IMR-90 (cell line): ENCODE results near the gene DAP3.
"Not testable (repeated sequence)": the region's sequence is repeated elsewhere in the genome, so short reads cannot be mapped to it uniquely, and the experiment has no call there.

Experiments used
- MAFK ChIP-seq: IDR thresholded peaks from 2 replicates; pipeline ENCODE4 v1.6.1; 2012; ENCODE audit warnings: low read depth, low read length, improper control_type of control experiment
- POLR2A ChIP-seq: IDR thresholded peaks from 2 replicates; pipeline ENCODE4 v1.6.1; 2012; ENCODE audit warnings: mild to moderate bottlenecking, low read depth, low read length
- TF ChIP-seq, protein P1 (sequence below): conservative IDR thresholded peaks from 2 replicates; pipeline ENCODE4 v1.5.1; 2012; ENCODE audit warnings: mild to moderate bottlenecking, low read depth, low read length, improper control_type of control experiment
- TF ChIP-seq, protein P2 (sequence below): fragments of 150-350 bp; IDR thresholded peaks from 2 replicates; pipeline ENCODE4 v1.6.1; 2017; ENCODE audit warnings: mild to moderate bottlenecking, antibody characterized with exemption, low read length, low read depth

DNA sequence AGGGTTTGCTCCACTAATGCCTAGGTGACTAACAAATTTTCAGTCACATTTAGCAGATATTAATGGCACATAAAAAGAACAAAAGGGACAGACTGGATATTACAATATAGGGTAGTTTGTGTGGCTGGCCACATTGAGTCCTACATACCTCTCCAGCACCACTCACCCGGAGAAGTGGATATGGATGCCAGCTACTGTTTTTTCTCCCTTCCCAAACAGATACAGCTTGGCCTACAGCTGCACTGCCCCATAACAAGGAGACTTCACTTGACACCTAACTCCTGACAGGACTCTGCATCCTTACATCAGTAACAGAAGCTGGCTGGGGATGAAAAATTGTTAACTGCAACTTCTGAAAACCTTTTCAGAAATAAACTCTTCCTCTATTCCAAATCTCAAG is 9.9 kb upstream of the DAP3 start:
- not testable (repeated sequence) for TF ChIP-seq POLR2A, MAFK
- TF ChIP-seq, protein P1, sequence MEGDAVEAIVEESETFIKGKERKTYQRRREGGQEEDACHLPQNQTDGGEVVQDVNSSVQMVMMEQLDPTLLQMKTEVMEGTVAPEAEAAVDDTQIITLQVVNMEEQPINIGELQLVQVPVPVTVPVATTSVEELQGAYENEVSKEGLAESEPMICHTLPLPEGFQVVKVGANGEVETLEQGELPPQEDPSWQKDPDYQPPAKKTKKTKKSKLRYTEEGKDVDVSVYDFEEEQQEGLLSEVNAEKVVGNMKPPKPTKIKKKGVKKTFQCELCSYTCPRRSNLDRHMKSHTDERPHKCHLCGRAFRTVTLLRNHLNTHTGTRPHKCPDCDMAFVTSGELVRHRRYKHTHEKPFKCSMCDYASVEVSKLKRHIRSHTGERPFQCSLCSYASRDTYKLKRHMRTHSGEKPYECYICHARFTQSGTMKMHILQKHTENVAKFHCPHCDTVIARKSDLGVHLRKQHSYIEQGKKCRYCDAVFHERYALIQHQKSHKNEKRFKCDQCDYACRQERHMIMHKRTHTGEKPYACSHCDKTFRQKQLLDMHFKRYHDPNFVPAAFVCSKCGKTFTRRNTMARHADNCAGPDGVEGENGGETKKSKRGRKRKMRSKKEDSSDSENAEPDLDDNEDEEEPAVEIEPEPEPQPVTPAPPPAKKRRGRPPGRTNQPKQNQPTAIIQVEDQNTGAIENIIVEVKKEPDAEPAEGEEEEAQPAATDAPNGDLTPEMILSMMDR: not testable (repeated sequence)
- TF ChIP-seq, protein P2, sequence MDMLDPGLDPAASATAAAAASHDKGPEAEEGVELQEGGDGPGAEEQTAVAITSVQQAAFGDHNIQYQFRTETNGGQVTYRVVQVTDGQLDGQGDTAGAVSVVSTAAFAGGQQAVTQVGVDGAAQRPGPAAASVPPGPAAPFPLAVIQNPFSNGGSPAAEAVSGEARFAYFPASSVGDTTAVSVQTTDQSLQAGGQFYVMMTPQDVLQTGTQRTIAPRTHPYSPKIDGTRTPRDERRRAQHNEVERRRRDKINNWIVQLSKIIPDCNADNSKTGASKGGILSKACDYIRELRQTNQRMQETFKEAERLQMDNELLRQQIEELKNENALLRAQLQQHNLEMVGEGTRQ: not testable (repeated sequence)
